ENCODE measurements around the gene CRACR2B. TPM values are rescaled to one million over a fixed set of nuclear protein-coding genes. Genes with fewer than 3 reads are reported as not detected.

Gene CRACR2B
- total RNA-seq, 2 donors from 2014 or later, result 23.2 to 83.0 TPM

DNA sequence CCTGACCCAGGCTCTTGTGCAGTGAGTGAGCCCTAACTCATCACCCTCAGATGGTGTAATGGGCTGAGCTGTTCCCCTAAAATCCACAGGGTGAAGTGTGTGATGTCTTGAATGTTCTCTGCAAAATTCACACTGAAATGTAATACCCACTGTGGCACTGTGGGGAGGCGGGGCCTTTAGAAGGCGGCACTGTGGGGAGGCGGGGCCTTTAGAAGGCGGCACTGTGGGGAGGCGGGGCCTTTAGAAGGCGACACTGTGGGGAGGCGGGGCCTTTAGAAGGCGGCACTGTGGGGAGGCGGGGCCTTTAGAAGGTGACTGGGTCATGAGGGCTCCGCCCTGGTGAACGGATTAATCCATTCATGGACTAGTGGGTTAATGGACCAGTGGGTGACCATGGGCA lies 49.8 kb downstream of the CRACR2B start:
- H3K27ac ChIP-seq, result no peak overlapping the region
- no peak overlapping the region for H3K4me3 ChIP-seq
- no peaks in the 10 kb centered on the region for H3K4me1 ChIP-seq (replicated peaks)
- no peaks in the 10 kb centered on the region for H3K9me3 ChIP-seq
- WGBS, result 90% methylated on average over 11 of the region's 11 CpGs
- intact Hi-C loops (cut with DNase I), result no loop called here
- H3K36me3 ChIP-seq, result no peaks in the 10 kb centered on the region
- no peaks in the 10 kb centered on the region for H3K27me3 ChIP-seq (replicated peaks; ENCODE audit: insufficient read depth)
- no peak for DNase-seq (ENCODE audit: low spot score)
- no peak for TF ChIP-seq POLR2AphosphoS5 (IDR thresholded peaks at IDR 0.05)
- no peak for TF ChIP-seq CTCF (IDR thresholded peaks at IDR 0.05)
- no peak for TF ChIP-seq POLR2A (IDR thresholded peaks at IDR 0.05)

- 92% methylated on average over 13 of the region's 14 CpGs for WGBS
- H3K27me3 ChIP-seq (replicated peaks; ENCODE audit: insufficient read depth), result no peaks in the 10 kb centered on the region
- H3K9me3 ChIP-seq, result no peaks in the 10 kb centered on the region
- no peak overlapping the region for H3K27ac ChIP-seq
- DNase-seq (ENCODE audit: low spot score), result no peak
- no peaks in the 10 kb centered on the region for H3K4me1 ChIP-seq (replicated peaks)
- TF ChIP-seq POLR2A (IDR thresholded peaks at IDR 0.05), result no peak
- TF ChIP-seq POLR2AphosphoS5 (IDR thresholded peaks at IDR 0.05), result no peak
- no peak for TF ChIP-seq CTCF (IDR thresholded peaks at IDR 0.05)
- no peaks in the 10 kb centered on the region for H3K36me3 ChIP-seq
- intact Hi-C loops (cut with DNase I), result no loop called here
- H3K4me3 ChIP-seq, result no peak overlapping the region
Measured at GRCh38 chr11:880447-880846, 52.7 kb downstream of the CRACR2B start.

Small RNAs within 50 kb of the gene (small RNA-seq; reads per million reads assigned to genes)
- 0 reads per million in 2 donors for gene SNORA52

Other genes with a start within 250 kb of the CRACR2B start
- gene IRF7, start 212.0 kb upstream of the CRACR2B start, total RNA-seq, result 10 to 100 TPM; 34.7 to 39.8 TPM
- gene CDHR5, start 203.0 kb upstream of the CRACR2B start, total RNA-seq, result under 1 TPM in 1 of 2 donors, not detected in 1; 0.34 TPM
- not detected for gene SCT, start 200.7 kb upstream of the CRACR2B start, total RNA-seq
- gene DRD4, start 190.7 kb upstream of the CRACR2B start, total RNA-seq, result under 1 TPM; 0.68 TPM
- gene DEAF1, start 132.7 kb upstream of the CRACR2B start, total RNA-seq, result 100 to 1,000 TPM in 1 of 2 donors, 10 to 100 TPM in 1; 53.5 to 102 TPM
- gene TMEM80, start 132.1 kb upstream of the CRACR2B start, total RNA-seq, result 10 to 100 TPM; 66.0 to 70.9 TPM
- gene EPS8L2, start 121.7 kb upstream of the CRACR2B start, total RNA-seq, result 100 to 1,000 TPM in 1 of 2 donors, 10 to 100 TPM in 1; 92.1 to 114 TPM
- gene TALDO1, start 80.5 kb upstream of the CRACR2B start, total RNA-seq, result 100 to 1,000 TPM; 124 to 285 TPM
- 10 to 100 TPM; 29.9 to 72.3 TPM for gene GATD1, start 50.4 kb upstream of the CRACR2B start, total RNA-seq
- 1 to 10 TPM in 1 of 2 donors, under 1 TPM in 1; 0.18 to 1.6 TPM for gene CEND1, start 37.8 kb upstream of the CRACR2B start, total RNA-seq
- 10 to 100 TPM; 21.2 to 43.2 TPM for gene SLC25A22, start 29.6 kb upstream of the CRACR2B start, total RNA-seq
- 10 to 100 TPM; 15.3 to 60.5 TPM for gene PIDD1, start 22.7 kb upstream of the CRACR2B start, total RNA-seq
- gene RPLP2, start 18.0 kb upstream of the CRACR2B start, total RNA-seq, result 100 to 1,000 TPM; 431 to 906 TPM
- 100 to 1,000 TPM in 1 of 2 donors, 10 to 100 TPM in 1; 61.8 to 115 TPM for gene PNPLA2, start 9.0 kb upstream of the CRACR2B start, total RNA-seq
- 100 to 1,000 TPM; 313 to 362 TPM for gene CD151, start 5.0 kb downstream of the CRACR2B start, total RNA-seq
- 10 to 100 TPM; 64.5 to 91.1 TPM for gene POLR2L, start 14.6 kb downstream of the CRACR2B start, total RNA-seq
- gene TSPAN4, start 14.9 kb downstream of the CRACR2B start, total RNA-seq, result 10 to 100 TPM; 48.8 to 94.9 TPM
- 100 to 1,000 TPM; 107 to 145 TPM for gene CHID1, start 82.9 kb downstream of the CRACR2B start, total RNA-seq
- 10 to 100 TPM; 35.1 to 70.2 TPM for gene AP2A2, start 98.0 kb downstream of the CRACR2B start, total RNA-seq
- gene MUC6, start 208.8 kb downstream of the CRACR2B start, total RNA-seq, result 1 to 10 TPM in 1 of 2 donors, under 1 TPM in 1; 0.74 to 2.3 TPM
- gene MUC2, start 247.0 kb downstream of the CRACR2B start, total RNA-seq, result under 1 TPM in 1 of 2 donors, not detected in 1; 0.11 TPM

Measured in prostate gland (tissue), 2 donors.